Nephron (organoid): ENCODE measurements around the gene WLS.
"Not testable (repeated sequence)": the region's sequence is repeated elsewhere in the genome, so short reads cannot be mapped to it uniquely, and the experiment has no call there.

ENCODE experiments used
- H3K27ac Mint-ChIP-seq, 3 experiments: 2 replicates each; pipeline ENCODE4 v1.8.0; 2020; ENCODE audit warnings: mixed read lengths in 3 of 3, mild to moderate bottlenecking in 2 of 3, moderate library complexity in 1 of 3
- H3K27me3 Mint-ChIP-seq: 2 replicates; pipeline ENCODE4 v1.8.0; 2021; ENCODE audit warnings: low read depth, mild to moderate bottlenecking, moderate library complexity, mixed read lengths
- H3K36me3 Mint-ChIP-seq: 2 replicates; pipeline ENCODE4 v1.8.0; 2020; ENCODE audit warnings: low read depth, mixed read lengths
- H3K4me1 Mint-ChIP-seq: 2 replicates; pipeline ENCODE4 v1.8.0; 2020; ENCODE audit warnings: mixed read lengths
- H3K4me3 Mint-ChIP-seq, 3 experiments: 2 replicates each; pipeline ENCODE4 v1.8.0; 2020; ENCODE audit warnings: mild to moderate bottlenecking in 3 of 3, mixed read lengths in 3 of 3, moderate library complexity in 2 of 3
- H3K9me3 Mint-ChIP-seq: 2 replicates; pipeline ENCODE4 v1.8.0; 2020; ENCODE audit warnings: mixed read lengths
- TF ChIP-seq, protein P1 (sequence below), 3 experiments: fragments of 200-600 bp; sonication (generic); IDR thresholded peaks; one replicate each; pipeline ENCODE4 v1.5.0; 2021; ENCODE audit warnings: antibody characterized with exemption in 3 of 3; ENCODE audit not compliant: unreplicated experiment in 3 of 3

Gene WLS

DNA sequence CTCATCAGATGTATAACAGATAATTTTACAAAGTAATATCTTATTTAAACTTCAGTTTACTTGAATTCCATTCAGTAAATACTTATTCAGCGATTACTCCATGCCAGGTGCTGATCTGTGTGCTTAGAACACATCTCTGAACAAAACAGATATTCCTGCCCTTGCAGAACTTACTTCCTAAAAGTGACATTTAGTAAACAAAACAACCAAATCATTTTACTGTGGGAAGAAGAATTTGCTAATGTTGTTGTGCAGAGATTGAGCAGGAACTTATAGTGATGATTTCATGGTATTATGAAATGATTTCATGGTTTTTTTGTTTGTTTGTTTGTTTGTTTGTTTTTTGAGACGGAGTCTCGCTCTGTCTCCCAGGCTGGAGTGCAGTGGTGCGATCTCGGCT is 39.3 kb upstream of the WLS start:
- H3K36me3 Mint-ChIP-seq, result no peaks in the 10 kb centered on the region
- H3K4me3 Mint-ChIP-seq, result no peak overlapping the region
- H3K9me3 Mint-ChIP-seq, result no peaks in the 10 kb centered on the region
- TF ChIP-seq, protein P1, sequence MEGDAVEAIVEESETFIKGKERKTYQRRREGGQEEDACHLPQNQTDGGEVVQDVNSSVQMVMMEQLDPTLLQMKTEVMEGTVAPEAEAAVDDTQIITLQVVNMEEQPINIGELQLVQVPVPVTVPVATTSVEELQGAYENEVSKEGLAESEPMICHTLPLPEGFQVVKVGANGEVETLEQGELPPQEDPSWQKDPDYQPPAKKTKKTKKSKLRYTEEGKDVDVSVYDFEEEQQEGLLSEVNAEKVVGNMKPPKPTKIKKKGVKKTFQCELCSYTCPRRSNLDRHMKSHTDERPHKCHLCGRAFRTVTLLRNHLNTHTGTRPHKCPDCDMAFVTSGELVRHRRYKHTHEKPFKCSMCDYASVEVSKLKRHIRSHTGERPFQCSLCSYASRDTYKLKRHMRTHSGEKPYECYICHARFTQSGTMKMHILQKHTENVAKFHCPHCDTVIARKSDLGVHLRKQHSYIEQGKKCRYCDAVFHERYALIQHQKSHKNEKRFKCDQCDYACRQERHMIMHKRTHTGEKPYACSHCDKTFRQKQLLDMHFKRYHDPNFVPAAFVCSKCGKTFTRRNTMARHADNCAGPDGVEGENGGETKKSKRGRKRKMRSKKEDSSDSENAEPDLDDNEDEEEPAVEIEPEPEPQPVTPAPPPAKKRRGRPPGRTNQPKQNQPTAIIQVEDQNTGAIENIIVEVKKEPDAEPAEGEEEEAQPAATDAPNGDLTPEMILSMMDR (IDR thresholded peaks at IDR 0.05; ENCODE audit: unreplicated experiment in 3 of 3), result no peak
- H3K27me3 Mint-ChIP-seq, result no peaks in the 10 kb centered on the region
- no peaks in the 10 kb centered on the region for H3K4me1 Mint-ChIP-seq
- H3K27ac Mint-ChIP-seq, result no peak overlapping the region

DNA sequence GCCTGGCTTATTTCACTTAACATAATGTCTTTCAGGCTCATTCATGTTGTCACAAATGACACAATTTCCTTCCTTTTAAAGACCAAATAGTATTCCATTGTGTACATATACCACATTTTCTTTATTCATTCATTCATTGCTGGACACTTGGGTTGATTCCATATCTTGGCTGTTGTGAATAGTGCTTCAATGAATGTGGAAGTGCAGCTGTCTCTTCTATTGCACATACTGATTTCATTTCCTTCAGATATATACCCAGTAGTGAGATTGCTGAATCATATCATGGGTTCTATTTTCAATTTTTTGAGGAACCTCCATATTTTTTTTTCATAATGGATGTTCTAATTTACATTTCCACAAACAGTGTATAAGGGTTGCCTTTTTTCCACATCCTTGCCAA is 38.6 kb upstream of the WLS start:
- Mint-ChIP-seq H3K4me1 (no peaks in the 10 kb centered on the region), H3K9me3 (no peaks in the 10 kb centered on the region), H3K36me3 (no peaks in the 10 kb centered on the region), H3K27ac (no peak overlapping the region), H3K4me3 (no peak overlapping the region), H3K27me3 (no peaks in the 10 kb centered on the region)
- TF ChIP-seq, protein P1 (IDR thresholded peaks at IDR 0.05; ENCODE audit: unreplicated experiment in 3 of 3), result no peak

DNA sequence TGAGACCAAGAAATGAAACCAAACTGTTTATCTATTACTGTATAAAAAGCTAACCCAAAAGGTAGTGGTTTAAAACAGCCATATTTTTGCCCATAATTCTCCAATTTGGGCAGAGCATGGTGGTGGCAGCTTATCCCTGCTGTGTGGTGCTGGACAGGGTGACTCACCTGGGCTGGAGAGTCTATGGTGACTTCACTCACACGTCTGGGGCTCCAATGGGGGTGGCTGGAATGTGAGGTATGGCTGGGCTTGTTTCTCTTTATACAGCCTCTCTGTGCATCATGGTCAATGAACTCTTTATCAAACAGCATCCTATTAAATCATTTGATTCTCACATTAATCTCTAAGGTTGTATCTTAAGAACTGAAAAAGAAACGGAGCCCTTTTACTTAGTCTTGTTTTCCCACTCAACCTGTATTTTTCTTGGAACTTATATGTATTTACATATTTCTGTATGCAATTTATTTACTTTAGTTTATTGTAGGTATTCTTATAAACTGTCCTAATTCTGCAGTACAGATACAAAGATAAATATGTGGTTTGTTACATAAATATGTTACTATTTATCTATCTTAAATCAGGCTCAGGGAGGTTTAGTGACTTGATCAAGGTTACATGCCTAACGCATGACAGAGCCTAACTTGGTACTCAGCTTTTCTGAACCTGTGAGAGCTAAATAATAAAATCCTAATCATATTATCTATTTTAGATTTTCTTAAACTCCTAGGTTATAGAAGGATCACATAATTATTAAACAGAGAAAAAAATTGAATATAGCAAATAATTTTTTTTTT is 37.5 kb upstream of the WLS start:
- H3K9me3 Mint-ChIP-seq, result no peaks in the 10 kb centered on the region
- no peaks in the 10 kb centered on the region for H3K27me3 Mint-ChIP-seq
- no peaks in the 10 kb centered on the region for H3K4me1 Mint-ChIP-seq
- no peak overlapping the region for H3K27ac Mint-ChIP-seq
- H3K4me3 Mint-ChIP-seq, result no peak overlapping the region
- no peaks in the 10 kb centered on the region for H3K36me3 Mint-ChIP-seq
- TF ChIP-seq, protein P1 (IDR thresholded peaks at IDR 0.05; ENCODE audit: unreplicated experiment in 3 of 3), result no peak

DNA sequence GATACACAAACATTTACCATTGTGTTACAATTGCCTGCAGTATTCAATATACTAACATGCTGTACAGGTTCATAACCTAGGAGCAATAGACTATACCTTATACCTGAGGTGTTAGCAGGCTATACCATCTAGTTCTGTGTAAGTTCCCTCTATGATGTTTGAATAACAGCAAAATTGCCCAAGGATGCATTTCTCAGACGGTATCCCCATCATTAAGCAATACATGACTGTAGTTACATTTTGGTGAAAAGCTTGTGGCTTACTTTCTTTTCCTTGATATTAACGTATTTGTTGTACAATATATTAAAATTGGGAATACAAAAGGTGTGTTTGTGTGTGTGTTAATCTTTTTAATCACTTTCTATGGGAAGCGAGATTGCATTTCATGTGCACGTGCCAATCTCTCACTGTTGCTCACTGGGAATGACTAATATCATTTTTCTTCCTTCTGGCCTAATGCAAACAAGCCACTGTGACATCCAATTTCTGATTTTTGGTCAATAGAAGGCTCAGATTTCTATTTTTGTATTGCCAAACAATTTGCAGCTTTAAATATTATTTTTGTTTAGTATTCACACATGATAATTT is 36.7 kb upstream of the WLS start:
- TF ChIP-seq, protein P1 (IDR thresholded peaks at IDR 0.05; ENCODE audit: unreplicated experiment in 3 of 3), result no peak
- no peak overlapping the region for H3K4me3 Mint-ChIP-seq
- no peak overlapping the region for H3K27ac Mint-ChIP-seq
- no peaks in the 10 kb centered on the region for H3K36me3 Mint-ChIP-seq
- no peaks in the 10 kb centered on the region for H3K9me3 Mint-ChIP-seq
- H3K27me3 Mint-ChIP-seq, result no peaks in the 10 kb centered on the region
- H3K4me1 Mint-ChIP-seq, result no peaks in the 10 kb centered on the region

DNA sequence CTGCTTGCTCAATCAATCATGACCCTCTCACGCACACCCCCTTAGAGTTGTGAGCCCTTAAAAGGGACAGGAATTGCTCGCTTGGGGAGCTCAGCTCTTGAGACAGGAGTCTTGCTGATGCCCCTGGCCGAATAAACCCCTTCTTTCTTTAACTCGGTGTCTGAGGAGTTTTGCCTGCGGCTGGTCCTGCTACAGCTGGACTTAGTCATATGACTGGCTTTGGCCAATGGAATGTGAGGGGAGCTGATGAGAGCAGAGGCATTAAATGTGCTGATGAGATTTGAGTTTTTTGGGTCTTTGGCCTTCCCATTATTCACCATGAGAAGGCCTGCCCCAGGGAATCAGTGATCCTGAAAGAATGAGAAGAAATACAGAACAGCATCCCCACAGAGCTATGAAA is 24.5 kb upstream of the WLS start:
- not testable (repeated sequence) for H3K4me3 Mint-ChIP-seq, H3K4me1 Mint-ChIP-seq, H3K9me3 Mint-ChIP-seq, H3K27me3 Mint-ChIP-seq, H3K36me3 Mint-ChIP-seq, H3K27ac Mint-ChIP-seq

DNA sequence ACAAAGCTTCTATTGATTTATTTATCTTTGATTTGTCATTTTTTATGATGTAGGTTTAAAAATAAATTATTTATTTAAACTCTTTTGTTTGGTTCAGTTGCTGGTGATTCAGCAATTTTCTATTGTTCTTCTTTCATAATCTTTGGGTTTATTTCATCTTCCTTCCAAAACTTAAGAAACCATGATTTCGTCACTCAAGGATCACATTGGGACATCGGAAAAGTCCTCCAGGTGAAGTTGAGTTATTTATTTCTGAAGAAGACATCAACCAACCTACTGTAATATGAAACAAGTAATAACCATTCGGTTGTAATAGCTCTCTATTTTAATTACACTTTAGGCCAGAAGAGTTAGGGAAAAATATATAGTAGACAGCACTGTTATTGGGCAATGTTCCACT is 23.0 kb upstream of the WLS start:
- H3K27ac Mint-ChIP-seq, result no peak overlapping the region
- H3K27me3 Mint-ChIP-seq, result no peaks in the 10 kb centered on the region
- peaks cover 7% of the 10 kb centered on the region for H3K9me3 Mint-ChIP-seq
- no peaks in the 10 kb centered on the region for H3K4me1 Mint-ChIP-seq
- H3K36me3 Mint-ChIP-seq, result no peaks in the 10 kb centered on the region
- TF ChIP-seq, protein P1 (IDR thresholded peaks at IDR 0.05; ENCODE audit: unreplicated experiment in 3 of 3), result no peak
- H3K4me3 Mint-ChIP-seq, result no peak overlapping the region
